PC-9 (cell line): ENCODE data around the gene GBP5. TPM values are rescaled to one million over a fixed set of nuclear protein-coding genes. Genes with fewer than 3 reads are reported as not detected.
"Not testable (repeated sequence)": the region's sequence is repeated elsewhere in the genome, so short reads cannot be mapped to it uniquely, and the experiment has no call there.

Source experiments
- BruUV-seq: library from RNA; stranded (reverse); fragments of 400-500 nt; replicated peaks from 2 replicates; lab custom pipeline; 2021; lab: Mats Ljungman, UMichigan
- CTCF ChIA-PET: fragments of 300-600 bp; sonication (Branson Sonifier 250); formaldehyde crosslinking; loops from one replicate; lab custom pipeline; 2022; ENCODE audit warnings: antibody characterized with exemption; lab: Charles Lee
- POLR2A ChIA-PET: fragments of 300-600 bp; sonication (Branson Sonifier 250); formaldehyde crosslinking; loops from one replicate; lab custom pipeline; 2022; ENCODE audit warnings: antibody characterized with exemption; ENCODE audit not compliant: unreplicated experiment; lab: Charles Lee
- DNase-seq, 2 experiments: peaks; one replicate each; pipeline versions ENCODE4 v3.0.0 to v3.0.0-alpha.2; 2015 to 2022; ENCODE audit warnings: mixed read lengths in 1 of 2
- H2AFZ ChIP-seq: fragments of 200-600 bp; sonication (generic); 2 replicates; pipeline ENCODE4 v1.8.1; 2017; ENCODE audit warnings: antibody characterized with exemption
- H3F3A ChIP-seq: fragments of 200-600 bp; sonication (generic); 2 replicates; pipeline ENCODE4 v1.8.1; 2017; ENCODE audit warnings: antibody characterized with exemption, mild to moderate bottlenecking, low read depth; ENCODE audit not compliant: insufficient read depth
- H3K27ac ChIP-seq: fragments of 200-600 bp; sonication (generic); 2 replicates; pipeline ENCODE4 v1.6.1; 2016; ENCODE audit warnings: mixed run types
- H3K27me3 ChIP-seq: fragments of 200-600 bp; sonication (generic); 2 replicates; pipeline ENCODE4 v1.6.1; 2016; ENCODE audit warnings: low read depth, mixed run types; ENCODE audit not compliant: insufficient read depth
- H3K36me3 ChIP-seq: fragments of 200-600 bp; sonication (generic); 2 replicates; pipeline ENCODE4 v1.6.1; 2016; ENCODE audit warnings: low read depth, mixed run types
- H3K4me1 ChIP-seq: fragments of 200-600 bp; sonication (generic); replicated peaks from 2 replicates; pipeline ENCODE4 v1.6.1; 2016; ENCODE audit warnings: mixed run types; ENCODE audit not compliant: insufficient read depth
- H3K4me2 ChIP-seq: fragments of 200-600 bp; sonication (generic); 2 replicates; pipeline ENCODE4 v1.6.1; 2017; ENCODE audit warnings: mixed run types
- H3K4me3 ChIP-seq: fragments of 200-600 bp; sonication (generic); 2 replicates; pipeline ENCODE4 v1.6.1; 2016; ENCODE audit warnings: mixed run types
- H3K79me2 ChIP-seq: fragments of 200-600 bp; sonication (generic); 2 replicates; pipeline ENCODE4 v1.6.1; 2017; ENCODE audit warnings: low read depth, mixed run types
- H3K9me2 ChIP-seq: fragments of 200-600 bp; sonication (generic); 2 replicates; pipeline ENCODE4 v1.8.1; 2017; ENCODE audit warnings: mild to moderate bottlenecking; ENCODE audit not compliant: insufficient read depth
- H3K9me3 ChIP-seq: fragments of 200-600 bp; sonication (generic); 2 replicates; pipeline ENCODE4 v1.8.1; 2016; ENCODE audit warnings: low read depth; ENCODE audit not compliant: insufficient read depth
- H4K20me1 ChIP-seq: fragments of 200-600 bp; sonication (generic); 2 replicates; pipeline ENCODE4 v1.8.1; 2017; ENCODE audit not compliant: insufficient read depth
- CTCF ChIP-seq: fragments of 200-600 bp; sonication (generic); conservative IDR thresholded peaks from 2 replicates; pipeline ENCODE4 v1.6.1; 2017; ENCODE audit warnings: mixed run types, antibody characterized with exemption, mild to moderate bottlenecking, moderate library complexity
- EZH2 ChIP-seq: fragments of 200-600 bp; sonication (generic); IDR thresholded peaks from 2 replicates; pipeline ENCODE4 v1.8.0; 2017; ENCODE audit warnings: antibody characterized with exemption, low read depth
- intact Hi-C: fragments of 100-400 bp; cut with micrococcal nuclease; formaldehyde crosslinking; loops from one replicate; pipeline ENCODE4 v1.10.0; 2022; ENCODE audit not compliant: unreplicated experiment
- total RNA-seq: library from RNA; stranded (reverse); gene quantifications from 2 replicates; pipeline ENCODE4 v1.2.3, GENCODE V29; 2021

GBP5 gene
- total RNA-seq, 1 experiment from 2014 or later: not detected

- Histone ChIP-seq H3K36me3 (no peaks in the 10 kb centered on the region), H3K9me2 (no peaks in the 10 kb centered on the region), H3K79me2 (no peaks in the 10 kb centered on the region), H3K27me3 (no peaks in the 10 kb centered on the region), H3F3A (no peaks in the 10 kb centered on the region), H4K20me1 (no peaks in the 10 kb centered on the region), H3K4me2 (no peak overlapping the region), H3K27ac (no peak overlapping the region), H3K4me3 (no peak overlapping the region), H3K4me1 (no peaks in the 10 kb centered on the region), H2AFZ (no peak overlapping the region), H3K9me3 (no peaks in the 10 kb centered on the region)
- TF ChIP-seq CTCF (no peak), EZH2 (no peak)
- POLR2A ChIA-PET: no interaction called here
- DNase-seq: no peak
- intact Hi-C loops: no loop called here
- CTCF ChIA-PET: no interaction called here
- no TSS peak for BruUV-seq
Measured at GRCh38 chr1:89285745-89286380, 13.2 kb upstream of the GBP5 start.

- H3K36me3 ChIP-seq, H4K20me1 ChIP-seq, BruUV-seq, H3F3A ChIP-seq, H3K79me2 ChIP-seq, H2AFZ ChIP-seq, H3K4me2 ChIP-seq, DNase-seq, POLR2A ChIA-PET, H3K4me1 ChIP-seq, H3K4me3 ChIP-seq, intact Hi-C loops, H3K27ac ChIP-seq, CTCF ChIA-PET, H3K27me3 ChIP-seq, H3K9me2 ChIP-seq, H3K9me3 ChIP-seq: not testable (repeated sequence)
Measured at GRCh38 chr1:89284078-89284763, 11.6 kb upstream of the GBP5 start.

- no peak overlapping the region for H3K4me3 ChIP-seq
- H3K27ac ChIP-seq: no peak overlapping the region
- CTCF ChIA-PET: no interaction called here
- no peaks in the 10 kb centered on the region for H3K79me2 ChIP-seq
- POLR2A ChIA-PET: interaction anchor here (0.5 kb wide), 1 partner anchor 579 kb away, joined by 5 read pairs; no protein-coding TSS in a partner anchor
- no TSS peak for BruUV-seq
- no peak for DNase-seq
- H3K4me2 ChIP-seq: no peak overlapping the region
- intact Hi-C loops: no loop called here
- no peaks in the 10 kb centered on the region for H3K9me2 ChIP-seq
- H3F3A ChIP-seq: no peaks in the 10 kb centered on the region
- H2AFZ ChIP-seq: no peak overlapping the region
- no peaks in the 10 kb centered on the region for H3K4me1 ChIP-seq
- H3K27me3 ChIP-seq: no peaks in the 10 kb centered on the region
- TF ChIP-seq CTCF: no peak
- TF ChIP-seq EZH2: no peak
- no peaks in the 10 kb centered on the region for H4K20me1 ChIP-seq
- H3K36me3 ChIP-seq: no peaks in the 10 kb centered on the region
- no peaks in the 10 kb centered on the region for H3K9me3 ChIP-seq
Measured at GRCh38 chr1:89280766-89281165, 8.1 kb upstream of the GBP5 start.
